Body of pancreas (tissue), 4 donors: Measurements from ENCODE around the gene NPHP4. TPM values are rescaled to one million over a fixed set of nuclear protein-coding genes. Genes with fewer than 3 reads are reported as not detected.

Source experiments
- ATAC-seq: fragments of 150-250 bp; one replicate; pipeline ENCODE4 v1.9.1; 2016
- DNase-seq, 4 donors: peaks; one replicate each; pipeline ENCODE4 v3.0.0-alpha.2; 2019
- H3K27ac ChIP-seq, 4 donors: fragments of 200-600 bp; sonication (generic); 1 replicate in 3 of 4; 2 replicates in 1 of 4; pipeline versions ENCODE4 v1.5.1 to v1.6.1; 2016 to 2019; ENCODE audit warnings: mild to moderate bottlenecking in 1 of 4, mixed read lengths in 1 of 4, moderate library complexity in 1 of 4
- H3K27me3 ChIP-seq, 2 donors: fragments of 200-600 bp; sonication (generic); one replicate each; pipeline ENCODE4 v1.6.0; 2016; ENCODE audit warnings: mild to moderate bottlenecking in 1 of 2
- H3K36me3 ChIP-seq, 2 donors: fragments of 200-600 bp; sonication (generic); replicated peaks in 1 of 2; 2 replicates each; pipeline ENCODE4 v1.5.1; 2016; ENCODE audit warnings: low read depth in 2 of 2; ENCODE audit not compliant: insufficient read depth in 1 of 2
- H3K4me1 ChIP-seq: fragments of 200-600 bp; sonication (generic); one replicate; pipeline ENCODE4 v1.6.0; 2016
- H3K4me3 ChIP-seq, 2 donors: fragments of 200-600 bp; sonication (generic); 1 replicate in 1 of 2; 2 replicates in 1 of 2; pipeline ENCODE4 v1.5.1; 2016 to 2019
- H3K9me3 ChIP-seq, 3 donors: fragments of 200-600 bp; sonication (generic); 1 replicate in 2 of 3; 2 replicates in 1 of 3; pipeline ENCODE4 v1.5.1; 2016
- POLR2A ChIP-seq, 3 donors: fragments of 450-650 bp; IDR thresholded peaks; one replicate each; pipeline ENCODE4 v1.6.1; 2016; ENCODE audit warnings: antibody characterized with exemption in 3 of 3, mild to moderate bottlenecking in 2 of 3
- WGBS, 2 donors: methylation state at CpG; one replicate each; pipeline ENCODE4 v1.1.5; 2017; 5-methylcytosine and 5-hydroxymethylcytosine counted together
- intact Hi-C: fragments of 100-400 bp; cut with DNase I; formaldehyde crosslinking; loops from one replicate; pipeline ENCODE4 v1.15.1; 2023
- total RNA-seq, 2 donors: library from RNA; depleted of rRNA; stranded (reverse); fragments of >200 nt; gene quantifications; one replicate each; pipeline ENCODE4 v1.1.0, GENCODE V29; 2016
- TF ChIP-seq, protein P1 (sequence below), 7 experiments: fragments of 450-650 bp in 4 of 7; fragments of 200-600 bp in 3 of 7; sonication (generic) in 3 of 7; IDR thresholded peaks; one replicate each; pipeline ENCODE4 v1.5.1; 2016 to 2019; ENCODE audit warnings: antibody characterized with exemption in 7 of 7

The NPHP4 gene
- total RNA-seq, 2 donors from 2014 or later: 10.4 to 48.5 TPM

DNA sequence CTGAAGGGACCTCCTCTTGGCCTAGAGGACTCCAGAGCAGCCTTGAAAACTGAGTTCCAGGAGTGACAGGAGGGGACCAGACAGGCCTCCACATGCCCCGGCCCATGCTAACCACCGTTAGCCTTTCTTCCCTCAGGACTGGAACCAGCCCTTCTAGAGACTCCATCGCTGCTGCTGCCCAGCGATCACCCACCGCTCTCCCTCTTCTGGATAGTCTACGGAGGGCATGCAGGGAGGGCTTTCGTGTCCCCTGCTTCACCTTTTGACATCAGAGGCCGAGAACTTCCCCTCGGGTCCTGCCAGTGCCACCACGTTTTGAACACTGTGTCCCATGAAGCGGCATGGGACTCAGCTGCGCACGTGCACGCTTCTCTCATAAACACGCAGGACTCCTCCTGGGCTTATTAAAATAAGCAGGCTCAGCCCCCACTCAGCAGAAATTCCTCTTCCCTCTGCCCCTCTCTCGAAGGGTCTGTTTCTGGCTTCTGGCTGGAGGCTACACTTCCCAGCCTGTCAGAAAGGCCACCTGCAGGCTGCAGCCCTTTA, 26.6 kb downstream of the NPHP4 start:
- TF ChIP-seq, protein P1, sequence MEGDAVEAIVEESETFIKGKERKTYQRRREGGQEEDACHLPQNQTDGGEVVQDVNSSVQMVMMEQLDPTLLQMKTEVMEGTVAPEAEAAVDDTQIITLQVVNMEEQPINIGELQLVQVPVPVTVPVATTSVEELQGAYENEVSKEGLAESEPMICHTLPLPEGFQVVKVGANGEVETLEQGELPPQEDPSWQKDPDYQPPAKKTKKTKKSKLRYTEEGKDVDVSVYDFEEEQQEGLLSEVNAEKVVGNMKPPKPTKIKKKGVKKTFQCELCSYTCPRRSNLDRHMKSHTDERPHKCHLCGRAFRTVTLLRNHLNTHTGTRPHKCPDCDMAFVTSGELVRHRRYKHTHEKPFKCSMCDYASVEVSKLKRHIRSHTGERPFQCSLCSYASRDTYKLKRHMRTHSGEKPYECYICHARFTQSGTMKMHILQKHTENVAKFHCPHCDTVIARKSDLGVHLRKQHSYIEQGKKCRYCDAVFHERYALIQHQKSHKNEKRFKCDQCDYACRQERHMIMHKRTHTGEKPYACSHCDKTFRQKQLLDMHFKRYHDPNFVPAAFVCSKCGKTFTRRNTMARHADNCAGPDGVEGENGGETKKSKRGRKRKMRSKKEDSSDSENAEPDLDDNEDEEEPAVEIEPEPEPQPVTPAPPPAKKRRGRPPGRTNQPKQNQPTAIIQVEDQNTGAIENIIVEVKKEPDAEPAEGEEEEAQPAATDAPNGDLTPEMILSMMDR (IDR thresholded peaks at IDR 0.05): no peak
- no peak for TF ChIP-seq POLR2A (IDR thresholded peaks at IDR 0.05)
- 95% methylated on average over 16 of the region's 16 CpGs for WGBS, 2 donors
- intact Hi-C loops: no loop called here
- Histone ChIP-seq H3K27ac (no peak overlapping the region), H3K4me1 (peaks cover 9% of the 10 kb centered on the region), H3K27me3 (no peaks in the 10 kb centered on the region), H3K4me3 (no peak overlapping the region), H3K36me3 (no peaks in the 10 kb centered on the region), H3K9me3 (no peaks in the 10 kb centered on the region)
- DNase-seq (no peak), ATAC-seq (no peak)

DNA sequence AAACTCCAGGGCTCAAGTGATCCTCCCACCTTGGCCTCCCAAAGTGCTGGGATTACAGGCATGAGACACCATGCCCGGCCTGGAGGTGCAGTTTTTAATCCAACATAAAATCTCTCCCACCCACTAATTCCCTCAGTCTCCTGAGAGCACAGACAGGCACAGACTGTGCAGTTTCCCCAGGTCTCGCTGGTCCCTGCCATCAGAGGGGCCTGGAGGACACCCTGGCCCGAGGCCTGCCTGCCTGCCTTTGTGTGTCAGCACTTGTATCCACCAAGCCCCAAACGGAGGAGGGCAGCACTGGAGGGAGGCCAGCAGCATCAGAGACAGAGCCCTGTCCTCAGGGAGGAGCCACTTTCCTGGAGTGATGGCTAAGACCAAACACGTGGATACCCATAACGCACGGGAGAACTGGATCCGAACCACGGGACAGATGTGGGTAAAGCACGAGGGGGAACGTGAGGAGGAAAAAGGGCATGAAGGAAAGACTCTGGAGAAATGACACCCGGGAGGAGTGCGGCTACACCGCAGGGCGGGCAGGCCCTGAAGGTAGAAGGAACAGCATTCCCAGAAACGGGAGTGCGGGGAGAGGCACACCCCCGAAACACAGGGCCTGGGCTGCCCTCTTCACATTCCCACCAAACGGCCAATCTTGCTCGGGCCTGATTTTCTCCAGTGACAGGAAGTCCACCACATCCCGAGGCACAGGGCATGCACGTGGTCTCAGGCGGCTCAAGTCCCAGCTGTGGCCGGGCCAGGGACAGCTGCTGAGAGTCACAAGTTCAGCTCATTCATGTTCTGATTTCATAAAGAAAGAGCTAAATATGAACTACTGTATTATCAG, 29.7 kb downstream of the NPHP4 start:
- DNase-seq: no peak
- TF ChIP-seq, protein P1 (IDR thresholded peaks at IDR 0.05): no peak
- no peak for TF ChIP-seq POLR2A (IDR thresholded peaks at IDR 0.05)
- intact Hi-C loops: no loop called here
- no peak for ATAC-seq
- no peak overlapping the region for H3K27ac ChIP-seq
- 87 to 94% methylated on average over 23 to 24 of the region's 24 CpGs for WGBS, 2 donors
- no peaks in the 10 kb centered on the region for H3K4me1 ChIP-seq
- no peak overlapping the region for H3K4me3 ChIP-seq
- no peaks in the 10 kb centered on the region for H3K9me3 ChIP-seq
- no peaks in the 10 kb centered on the region for H3K36me3 ChIP-seq
- no peaks in the 10 kb centered on the region for H3K27me3 ChIP-seq

DNA sequence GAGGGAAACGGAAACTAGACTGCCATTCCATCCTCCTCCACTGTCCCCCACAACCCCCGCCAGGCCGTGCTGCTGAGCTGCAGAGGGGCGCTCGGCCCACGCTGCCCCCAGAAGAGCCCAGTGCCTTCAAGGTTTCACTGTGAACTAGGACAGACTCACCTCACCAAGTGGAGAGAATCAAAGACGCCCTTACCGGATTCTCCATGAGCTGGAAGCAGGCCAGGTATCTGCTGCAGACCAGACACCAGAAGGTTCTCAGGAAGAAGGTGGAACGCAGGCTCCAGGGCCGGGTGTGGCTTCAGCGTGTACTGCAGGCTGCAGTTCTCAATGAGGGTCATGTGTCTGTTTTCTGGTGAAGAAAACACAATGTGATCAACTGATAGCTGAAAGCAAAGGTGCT, 30.6 kb downstream of the NPHP4 start:
- H3K27me3 ChIP-seq: no peaks in the 10 kb centered on the region
- no peak overlapping the region for H3K27ac ChIP-seq
- WGBS, 2 donors: 91 to 92% methylated on average over 9 to 11 of the region's 11 CpGs
- H3K4me1 ChIP-seq: no peaks in the 10 kb centered on the region
- ATAC-seq: no peak
- no peak overlapping the region for H3K4me3 ChIP-seq
- intact Hi-C loops: no loop called here
- no peaks in the 10 kb centered on the region for H3K36me3 ChIP-seq
- DNase-seq: no peak
- H3K9me3 ChIP-seq: no peaks in the 10 kb centered on the region
- TF ChIP-seq, protein P1 (IDR thresholded peaks at IDR 0.05): no peak
- no peak for TF ChIP-seq POLR2A (IDR thresholded peaks at IDR 0.05)

DNA sequence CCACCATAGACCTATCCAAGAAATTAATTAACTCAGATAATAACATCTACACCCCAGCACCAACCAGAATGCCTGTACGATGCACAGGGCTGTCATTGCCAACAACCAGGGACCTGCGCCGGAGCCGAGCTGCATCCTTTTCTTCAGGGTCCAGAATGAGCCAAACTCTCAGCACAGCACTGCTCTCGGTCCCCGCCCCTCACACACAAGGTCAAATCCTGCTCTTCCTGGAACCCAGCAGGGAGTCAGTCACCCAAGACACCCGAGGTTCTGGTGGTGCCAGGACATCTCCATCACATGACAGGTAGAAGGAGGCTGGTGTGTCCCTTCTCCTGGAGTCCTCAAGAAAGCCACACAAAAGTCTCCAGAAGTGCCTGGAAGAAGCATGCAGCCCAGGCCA, 31.9 kb downstream of the NPHP4 start:
- Histone ChIP-seq H3K27ac (no peak overlapping the region), H3K4me3 (no peak overlapping the region), H3K4me1 (no peaks in the 10 kb centered on the region), H3K27me3 (no peaks in the 10 kb centered on the region), H3K36me3 (no peaks in the 10 kb centered on the region), H3K9me3 (no peaks in the 10 kb centered on the region)
- ATAC-seq (no peak), DNase-seq (no peak)
- intact Hi-C loops: no loop called here
- 87% methylated on average over 7 of the region's 7 CpGs; no CpG with 5 or more reads in 1 of the 2 donors for WGBS, 2 donors
- TF ChIP-seq POLR2A (IDR thresholded peaks at IDR 0.05): no peak
- TF ChIP-seq, protein P1 (IDR thresholded peaks at IDR 0.05): no peak
